NT2/D1 (cell line): Measurements from ENCODE around the gene FGFBP3.

ENCODE experiments used
- SUZ12 ChIP-seq: IDR thresholded peaks from 2 replicates; pipeline ENCODE4 v1.6.1; 2011; ENCODE audit not compliant: insufficient read length, insufficient read depth; ENCODE audit errors: extremely low read depth
- YY1 ChIP-seq: IDR thresholded peaks from 2 replicates; pipeline ENCODE4 v1.6.1; 2011; ENCODE audit not compliant: insufficient read length, insufficient read depth
- ZNF274 ChIP-seq: IDR thresholded peaks from 2 replicates; pipeline ENCODE4 v1.6.1; 2011; ENCODE audit warnings: mild to moderate bottlenecking, low read depth, low read length

GRCh38 chr10:91864099-91864498 is 45.2 kb downstream of the FGFBP3 start:
- no peak for TF ChIP-seq YY1
- TF ChIP-seq SUZ12: no peak
- no peak for TF ChIP-seq ZNF274
